Muscle of arm (tissue), 12 donors: ENCODE measurements around the gene PDE8B. TPM values are rescaled to one million over a fixed set of nuclear protein-coding genes. Genes with fewer than 3 reads are reported as not detected.

Source experiments
- DNase-seq: peaks from one replicate; pipeline ENCODE4 v3.0.0-alpha.2; 2013
- polyA plus RNA-seq, 12 donors: library from polyadenylated mRNA; unstranded; fragments of 120-200 nt; gene quantifications; one replicate each; pipeline ENCODE4 v1.2.1, GENCODE V29; 2013; ENCODE audit not compliant: insufficient read length in 12 of 12

PDE8B gene
- polyA plus RNA-seq, 12 donors, result 2.0 to 30.1 (median 3.8) TPM; not detected in 1

DNA sequence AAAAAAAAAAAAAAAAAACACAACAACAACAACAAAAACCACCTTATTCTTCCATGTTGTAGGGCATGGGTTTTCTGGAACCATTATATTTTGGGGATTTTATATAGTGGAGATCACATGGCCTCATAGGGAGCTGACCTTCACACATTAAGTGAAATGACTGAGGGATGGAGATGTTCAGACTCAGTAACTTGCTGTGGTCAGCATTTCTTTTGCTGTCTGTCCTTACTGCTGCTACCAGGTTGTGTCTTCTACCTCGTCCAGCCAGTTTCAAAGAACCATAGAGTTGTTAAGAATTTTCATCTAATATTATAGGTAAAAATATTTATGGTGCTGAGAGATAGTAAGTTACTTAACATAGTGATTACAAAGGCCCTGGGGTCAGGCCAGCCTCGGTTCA is 107.6 kb downstream of the PDE8B start:
- DNase-seq, result no peak

DNA sequence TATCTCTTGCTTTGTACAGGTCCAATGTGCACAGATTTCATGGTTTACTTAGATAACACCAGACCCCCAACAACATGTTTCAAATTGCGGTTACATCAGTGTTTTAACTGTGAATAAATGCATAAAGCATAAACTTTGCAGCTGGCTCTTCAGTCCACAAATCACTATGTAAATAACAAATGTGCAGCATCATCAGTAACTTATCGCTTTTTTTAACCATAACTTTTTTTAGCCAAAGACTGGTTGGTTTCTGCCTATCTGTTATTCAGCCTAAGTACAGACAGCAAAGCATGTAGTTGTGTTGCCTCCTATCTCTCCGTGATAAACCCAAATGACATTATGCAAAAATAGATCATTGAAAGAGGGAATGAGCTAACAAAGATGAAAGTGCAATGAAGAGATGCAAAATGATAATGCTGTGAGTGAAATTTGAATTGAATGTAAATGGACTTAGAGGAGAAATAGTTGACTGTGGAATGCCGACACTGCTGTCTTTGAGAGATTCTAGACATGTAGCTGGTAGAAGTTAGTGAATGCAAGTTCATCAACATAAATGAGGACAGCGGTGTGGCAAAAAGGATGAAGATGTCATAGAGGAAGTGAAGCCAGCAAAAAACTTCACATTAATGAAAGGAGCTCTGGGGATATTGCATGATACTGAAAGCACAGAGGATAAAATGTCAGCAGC is 108.8 kb downstream of the PDE8B start:
- DNase-seq, result no peak

DNA sequence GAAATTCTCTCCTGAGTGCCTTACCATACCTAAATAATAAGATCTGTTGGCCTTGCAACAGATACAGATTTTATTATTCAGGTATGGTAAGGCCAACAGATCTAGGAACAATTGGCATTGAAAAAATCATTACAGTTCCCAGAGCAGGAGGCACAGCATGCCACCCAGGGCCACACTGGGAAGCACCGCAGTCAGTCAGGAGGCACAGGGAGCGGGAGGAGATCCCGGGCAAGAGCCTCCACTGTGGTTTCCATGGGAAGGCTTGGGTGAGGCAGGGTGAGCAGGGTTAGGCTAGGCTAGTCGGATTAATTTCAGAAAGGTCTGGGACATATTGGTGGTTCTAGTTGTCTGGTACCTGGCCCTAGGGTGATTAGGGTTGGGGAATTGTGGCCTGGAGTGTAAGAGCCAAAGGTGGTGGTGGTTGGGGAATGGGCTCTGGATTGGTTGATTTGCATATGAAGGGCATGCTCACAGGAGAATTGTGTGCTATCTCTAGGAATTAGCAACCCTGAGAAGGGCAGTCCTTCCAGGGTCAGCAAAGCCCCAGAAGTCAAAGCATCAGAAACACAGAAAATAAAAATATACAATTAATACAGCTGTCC is 111.4 kb downstream of the PDE8B start:
- DNase-seq, result no peak

DNA sequence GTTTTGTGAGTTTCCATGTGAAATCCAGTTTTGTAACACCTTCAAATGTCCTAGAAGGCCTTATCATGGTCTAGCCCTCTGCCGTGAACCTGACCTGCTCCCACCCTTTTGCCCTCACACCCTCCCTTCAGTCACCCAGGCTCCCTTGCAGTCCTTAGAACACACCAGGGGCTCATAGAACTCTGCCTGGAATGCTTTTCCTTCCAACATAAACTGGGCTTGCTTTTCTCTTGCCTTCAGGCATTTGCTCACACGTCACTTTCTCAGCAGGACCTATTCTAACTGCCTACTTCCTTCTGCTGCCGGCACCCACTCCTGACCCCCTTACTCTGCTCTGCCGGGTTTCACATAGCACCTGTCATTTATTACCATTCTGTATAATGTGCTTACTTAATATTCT is 111.9 kb downstream of the PDE8B start:
- no peak for DNase-seq

DNA sequence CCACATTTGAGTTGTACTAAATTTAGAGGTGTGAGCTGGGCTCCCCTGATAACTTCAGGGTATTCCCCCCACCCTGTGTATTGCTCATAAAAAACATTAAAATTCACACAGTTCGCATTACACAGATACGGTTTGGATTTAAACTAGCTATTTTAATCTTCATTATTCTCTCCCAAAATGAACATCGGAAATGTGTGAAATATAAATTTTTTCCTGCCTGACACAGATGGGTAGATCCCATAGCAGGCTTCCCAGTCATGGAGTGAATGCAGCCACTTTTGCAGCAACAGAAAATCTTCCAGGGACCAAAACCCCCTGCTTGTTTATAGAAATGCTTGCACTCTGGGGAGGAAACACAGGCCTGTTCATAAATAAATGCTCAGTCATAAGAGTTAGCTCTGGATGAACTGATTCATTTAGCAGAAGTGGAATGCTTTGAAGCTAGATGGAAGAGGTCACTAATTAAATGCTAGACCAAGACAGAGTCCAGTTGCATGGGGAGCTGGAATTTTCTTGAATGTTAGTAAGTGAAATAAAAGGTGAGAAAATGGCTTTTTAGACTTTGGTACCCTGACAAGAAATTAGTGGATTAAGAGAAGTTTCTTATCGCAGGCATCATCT is 115.6 kb downstream of the PDE8B start:
- no peak for DNase-seq

DNA sequence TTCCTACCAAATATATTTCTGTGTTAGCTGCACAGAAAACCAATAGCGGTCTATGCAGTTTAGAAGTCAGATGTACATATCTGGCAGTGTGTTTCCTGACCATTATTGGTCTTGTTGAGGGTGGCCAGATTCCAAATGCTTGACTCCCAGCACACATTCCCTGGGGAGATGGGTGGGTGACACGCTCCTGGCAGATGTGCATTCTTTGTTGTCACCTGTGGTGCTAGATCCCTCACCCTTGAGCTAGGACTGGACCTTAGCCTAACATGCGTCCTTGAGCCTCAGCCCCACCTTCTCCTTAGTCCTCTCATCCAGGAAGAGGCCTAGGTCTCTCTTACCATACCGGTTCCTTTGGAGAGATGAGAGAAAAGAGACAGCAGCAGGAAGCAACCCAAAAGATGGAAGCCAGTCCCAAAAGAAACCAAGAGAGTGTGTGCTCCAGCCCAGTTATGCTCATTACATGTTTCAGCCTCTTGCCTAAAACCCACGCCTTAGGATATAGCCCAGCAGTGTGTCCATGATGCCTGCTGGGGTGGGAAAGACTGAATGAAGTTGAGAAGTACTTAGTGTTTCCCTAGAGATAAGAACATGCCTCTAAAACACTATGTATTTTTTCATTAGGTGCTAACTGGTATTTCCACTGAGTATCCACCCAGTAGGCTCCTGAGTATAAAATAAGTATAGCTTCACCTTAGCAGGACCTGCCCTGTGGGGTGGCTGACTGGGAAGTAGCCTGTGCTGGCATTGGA is 116.7 kb downstream of the PDE8B start:
- DNase-seq, result no peak

DNA sequence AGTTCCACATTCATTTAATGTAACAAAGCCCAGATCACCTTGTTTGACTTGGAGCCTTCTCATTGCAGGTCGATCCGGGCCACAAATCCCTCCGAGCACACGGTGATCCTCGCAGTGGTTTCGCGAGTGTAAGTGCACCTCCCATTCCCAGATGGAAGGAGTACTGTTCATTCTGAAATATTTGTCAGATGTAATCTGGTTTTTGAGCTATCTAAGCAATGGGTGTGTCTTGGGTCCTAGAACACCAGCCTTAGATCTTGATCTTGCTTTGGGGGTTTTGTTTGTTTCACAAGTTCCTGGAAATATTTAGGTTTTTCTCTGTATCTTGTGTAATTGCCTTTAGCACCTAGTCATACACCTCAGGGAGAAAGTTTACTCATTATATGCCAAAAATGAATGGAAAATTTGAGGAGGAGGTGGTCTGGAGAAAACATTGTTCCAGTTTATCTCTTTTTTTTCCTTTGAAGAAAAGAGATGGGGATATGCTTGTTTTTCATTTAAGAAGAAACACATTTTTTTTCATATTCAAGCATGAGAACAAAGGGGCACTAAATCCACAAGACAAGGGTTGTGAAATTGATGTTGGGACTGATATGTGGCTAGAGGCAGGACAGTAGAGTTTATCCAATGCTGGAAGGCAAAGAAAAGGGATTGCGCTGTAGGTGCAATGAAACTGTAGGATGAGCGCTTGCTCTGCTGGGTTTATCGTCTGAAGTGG is 118.6 kb downstream of the PDE8B start:
- no peak for DNase-seq

DNA sequence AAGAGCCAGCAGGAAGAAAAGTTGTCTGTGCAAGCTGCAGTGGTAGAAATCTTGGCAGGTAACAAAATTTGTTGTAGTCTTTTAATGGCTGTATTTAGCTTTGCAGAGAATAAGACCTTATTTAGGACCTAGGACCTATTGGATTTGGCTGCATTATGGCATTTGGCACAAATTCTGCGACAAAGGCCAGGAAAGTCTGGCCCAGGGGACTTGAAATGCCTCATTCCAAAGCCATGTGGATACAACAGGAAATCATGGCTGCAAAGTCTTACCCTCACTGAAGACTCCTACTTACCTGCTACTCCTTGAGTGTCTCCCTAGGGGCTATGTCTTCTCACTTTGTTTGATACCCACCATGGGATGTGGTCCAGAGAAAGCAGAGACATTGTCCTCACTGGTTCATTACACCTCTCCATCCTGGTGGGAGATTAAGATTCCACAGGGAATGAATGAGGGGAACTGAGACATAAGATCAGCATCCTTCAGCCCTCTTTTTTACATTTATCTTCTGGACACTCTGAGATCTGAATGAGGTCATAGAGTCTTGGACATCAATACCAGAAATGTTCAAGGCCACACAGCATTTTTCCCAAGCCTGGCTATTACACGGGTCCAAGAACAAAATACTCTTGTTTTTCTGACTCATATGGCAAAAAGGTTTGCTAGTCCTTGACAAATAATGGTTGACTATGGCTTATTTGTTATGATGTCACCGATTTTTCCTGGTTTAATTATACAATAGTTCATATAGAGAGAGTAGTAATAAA is 119.4 kb downstream of the PDE8B start:
- DNase-seq, result no peak

DNA sequence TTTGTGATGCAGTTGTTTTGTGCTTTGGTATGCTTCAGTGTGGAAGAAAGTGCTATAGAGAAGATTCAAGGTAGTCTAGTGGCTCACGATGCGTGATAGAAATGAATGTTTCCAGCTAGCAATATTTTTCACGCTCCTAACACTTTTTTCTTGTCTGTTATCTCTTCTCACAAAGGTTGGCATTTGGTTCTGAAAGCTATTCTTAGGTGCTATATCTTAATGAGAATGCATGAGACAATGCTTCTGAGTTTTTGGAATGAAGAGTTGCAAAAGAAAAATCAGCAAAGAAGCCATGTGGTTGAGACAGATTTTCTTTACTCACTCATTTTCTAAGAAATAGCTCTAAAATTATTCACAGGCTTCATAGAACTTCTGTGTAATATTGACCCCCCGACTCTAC is 122.6 kb downstream of the PDE8B start:
- DNase-seq, result no peak

DNA sequence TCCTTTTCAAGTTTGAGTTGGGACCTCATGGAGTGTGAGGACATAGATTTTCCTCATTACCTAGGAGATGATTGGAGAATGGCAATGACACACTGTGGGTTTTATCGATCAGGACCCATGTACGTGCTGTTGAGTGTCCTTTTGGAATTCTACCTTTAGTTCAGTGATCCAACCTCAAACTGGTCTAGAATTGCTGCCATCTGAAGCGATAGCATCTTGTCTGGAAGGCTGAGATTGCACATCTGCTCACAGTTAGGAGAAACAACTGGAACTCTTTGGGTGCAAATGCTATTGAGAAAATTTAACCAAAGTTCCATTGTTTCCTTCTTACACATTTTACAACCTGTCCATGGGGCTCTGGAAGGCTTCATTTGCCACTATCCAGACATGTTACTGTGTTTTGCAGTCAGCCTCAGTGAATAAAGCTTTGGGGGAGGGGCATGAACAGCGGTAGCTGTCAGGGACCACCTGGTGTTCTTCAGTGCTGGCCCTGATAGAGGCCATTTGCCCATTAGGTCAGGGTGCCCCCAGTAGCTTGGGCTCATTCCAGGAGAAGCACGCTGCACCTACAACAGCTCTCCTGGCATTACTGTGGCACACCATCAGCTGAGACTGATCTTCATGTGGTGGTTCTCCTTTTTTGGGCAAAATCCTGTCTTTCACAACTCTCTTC is 123.1 kb downstream of the PDE8B start:
- no peak for DNase-seq

DNA sequence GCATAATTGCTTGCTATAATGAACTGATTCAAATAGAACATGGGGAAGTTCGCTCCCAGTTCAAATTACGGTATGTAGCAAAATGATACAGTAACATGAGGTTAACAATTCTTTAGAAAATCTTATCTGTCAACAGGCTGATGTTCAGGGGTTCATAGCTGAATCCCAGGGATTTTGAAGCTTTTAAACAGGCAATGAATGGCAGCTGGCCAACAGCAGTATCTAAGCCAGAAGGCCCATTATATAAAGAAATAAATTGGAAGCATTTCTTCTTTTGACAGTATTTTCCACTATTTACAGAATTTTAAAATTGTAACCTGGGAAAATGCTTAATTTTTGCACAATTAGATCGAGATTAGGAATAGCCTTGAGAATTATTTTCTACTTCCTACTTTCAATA is 126.8 kb downstream of the PDE8B start:
- peak; percentile 15 for DNase-seq

DNA sequence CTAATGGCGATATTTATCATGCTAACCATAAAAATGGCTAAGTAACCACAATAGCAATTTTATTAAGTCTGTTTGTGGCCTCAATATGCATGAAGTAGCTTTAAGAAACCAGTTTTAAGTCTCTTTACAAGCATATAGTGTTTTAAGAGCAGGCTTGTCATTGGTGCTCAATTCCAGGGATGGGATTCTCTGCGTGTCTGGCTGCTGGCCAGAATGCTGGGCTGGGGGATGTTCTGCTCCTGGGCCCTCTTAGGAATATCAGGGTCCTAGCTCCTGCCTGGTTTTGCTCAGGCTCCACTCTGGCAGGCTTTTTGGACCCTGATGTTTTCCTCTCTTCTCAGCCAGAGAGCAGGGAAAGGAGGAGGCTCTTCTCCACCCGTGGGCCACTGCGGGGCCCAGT is 127.2 kb downstream of the PDE8B start:
- DNase-seq, result peak; percentile 49

DNA sequence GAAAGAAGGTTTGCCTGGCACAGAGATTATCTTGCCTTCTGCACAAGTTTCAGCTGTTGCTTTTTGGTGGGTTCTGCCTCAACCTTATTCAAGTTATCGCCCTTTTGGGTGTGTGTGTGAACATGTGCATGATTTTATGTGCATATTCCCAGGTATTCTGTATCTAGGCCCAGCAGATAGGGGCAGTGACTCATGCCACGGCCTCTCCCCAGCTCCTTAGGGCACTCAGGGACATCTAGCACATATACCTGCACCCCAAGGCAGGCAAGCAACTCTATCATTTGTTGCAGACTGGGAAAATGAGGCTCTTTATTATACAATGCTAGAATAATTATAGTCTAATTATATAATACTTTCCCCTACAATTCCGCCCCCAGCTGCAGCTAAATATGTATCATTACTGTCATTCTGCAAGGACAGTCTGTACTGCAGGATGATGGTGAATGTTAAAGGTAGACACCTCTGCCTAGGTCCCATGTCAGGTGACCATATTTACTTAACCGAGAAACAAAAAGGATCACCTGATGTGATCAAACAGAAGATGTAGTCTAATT is 128.9 kb downstream of the PDE8B start:
- no peak for DNase-seq

DNA sequence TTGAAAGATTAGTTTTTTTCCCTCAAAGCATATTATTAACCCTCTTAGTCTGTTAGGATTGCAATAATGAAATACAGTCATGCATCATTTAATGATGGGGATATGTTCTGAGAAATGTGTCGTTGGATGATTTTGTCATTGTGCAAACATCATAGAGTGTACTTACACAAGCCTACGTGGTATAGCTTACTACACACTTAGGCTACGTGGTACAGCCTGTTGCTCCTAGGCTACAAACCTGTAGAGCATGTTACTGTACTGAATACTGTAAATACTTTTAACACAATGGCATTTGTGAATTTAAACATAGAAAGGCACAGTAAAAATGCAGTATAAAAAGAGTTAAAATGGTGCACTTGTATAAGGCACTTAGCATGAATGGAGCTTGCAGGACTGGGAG is 132.7 kb downstream of the PDE8B start:
- DNase-seq, result no peak

DNA sequence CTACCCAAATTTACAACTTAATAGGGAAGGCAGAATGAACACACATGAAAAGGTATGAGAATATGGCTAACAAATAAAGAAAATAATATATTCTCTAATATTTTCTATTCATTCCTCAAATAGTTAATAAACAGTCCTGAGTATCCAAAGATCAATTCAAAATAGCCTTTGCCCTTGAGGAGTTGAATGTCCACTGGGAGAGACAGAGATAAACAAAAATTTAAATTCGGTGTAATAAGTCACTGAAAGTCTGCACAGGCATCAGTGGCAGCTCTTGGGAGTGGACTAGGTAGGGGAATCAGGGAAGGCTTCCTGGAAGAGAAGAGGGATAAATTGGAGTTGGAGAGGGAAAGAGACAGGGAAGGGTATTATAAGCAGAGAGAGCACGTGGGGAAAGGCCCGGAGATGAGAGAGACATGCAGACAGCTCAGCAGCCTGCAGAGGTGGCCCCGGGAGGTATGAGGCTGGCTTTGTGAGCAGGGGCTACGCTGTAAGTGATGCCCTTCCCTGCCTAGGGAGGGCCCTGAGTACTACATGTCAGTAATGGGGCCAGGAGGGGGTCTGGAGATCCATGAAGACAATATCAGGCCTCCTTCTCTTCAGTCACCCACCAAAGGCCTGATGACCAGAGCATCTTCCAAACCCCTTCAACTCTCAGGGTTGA is 137.1 kb downstream of the PDE8B start:
- no peak for DNase-seq

DNA sequence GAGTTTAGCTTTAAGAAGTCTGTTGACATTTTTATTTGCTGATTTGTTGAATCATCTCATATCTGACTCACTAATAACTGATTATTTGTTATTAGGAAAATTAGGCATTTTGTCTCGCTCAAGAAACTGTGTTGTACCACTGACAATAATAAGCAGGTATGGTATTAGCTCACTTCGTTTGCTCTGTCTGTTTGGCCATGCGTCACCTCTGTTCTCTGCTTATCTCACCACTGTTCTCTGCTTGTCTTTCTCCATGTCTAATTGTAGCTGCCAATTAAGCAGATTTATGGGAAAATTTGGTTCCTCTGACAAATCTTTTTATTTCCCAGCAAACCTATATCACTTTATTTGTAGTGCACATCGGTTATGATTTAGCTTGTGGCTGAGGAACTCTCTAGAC is 142.8 kb downstream of the PDE8B start:
- no peak for DNase-seq

DNA sequence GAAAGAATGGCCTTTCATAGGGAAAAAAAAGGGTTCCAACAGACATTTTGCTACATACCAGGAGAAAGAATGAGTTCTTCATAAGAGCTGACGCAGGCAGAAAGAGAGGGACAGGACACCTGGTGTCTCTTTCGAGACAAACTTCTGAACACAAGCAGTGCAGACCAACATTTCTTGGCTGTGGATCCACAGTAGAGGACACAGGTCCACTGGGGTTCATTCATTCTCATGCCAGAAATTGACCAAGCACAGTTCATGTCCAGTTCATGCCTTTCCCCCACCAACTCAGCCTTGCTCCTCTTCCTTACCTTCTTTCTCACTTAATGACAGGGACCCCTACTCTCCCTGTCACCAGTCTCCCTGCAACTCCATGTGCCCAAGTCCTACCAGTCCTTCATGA is 144.0 kb downstream of the PDE8B start:
- no peak for DNase-seq

DNA sequence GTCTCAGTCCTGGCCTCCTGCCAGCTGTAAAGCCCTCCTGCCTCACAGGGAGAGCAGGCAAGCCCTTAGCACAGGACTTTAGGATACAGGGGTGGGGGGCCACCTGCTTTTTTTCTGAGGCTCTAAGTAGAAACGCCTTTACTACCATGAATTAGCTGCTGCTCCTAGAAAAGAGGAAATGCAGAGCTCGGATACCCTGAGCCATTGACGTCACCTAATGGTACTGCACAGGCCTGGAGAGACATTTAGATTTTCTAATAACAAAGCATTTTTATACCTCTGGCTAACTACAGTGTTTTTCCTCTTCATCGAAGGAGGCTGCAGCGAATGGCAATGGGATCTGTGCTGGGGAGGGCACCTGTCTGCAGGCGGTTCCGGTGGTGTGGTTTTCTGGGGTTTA is 144.6 kb downstream of the PDE8B start:
- no peak for DNase-seq

DNA sequence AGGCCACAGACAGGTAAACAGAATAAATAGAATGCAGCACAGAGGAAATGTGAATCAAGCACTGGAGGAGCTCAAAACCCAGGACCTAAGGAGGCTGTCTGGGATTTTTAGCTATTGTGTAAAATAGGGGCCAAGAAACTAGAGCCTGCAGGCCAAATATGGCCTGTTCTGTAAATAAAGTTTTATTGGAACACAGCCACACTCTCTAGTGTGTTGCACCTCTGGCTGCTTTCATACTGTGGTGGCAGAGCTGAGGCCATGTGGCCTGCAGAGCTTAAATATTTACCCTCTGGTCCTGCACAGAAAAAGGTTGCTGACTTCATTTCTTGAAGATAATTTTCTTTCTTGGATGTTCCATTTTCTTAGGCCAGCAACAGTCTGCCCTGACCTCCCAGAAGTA is 145.3 kb downstream of the PDE8B start:
- DNase-seq, result no peak

DNA sequence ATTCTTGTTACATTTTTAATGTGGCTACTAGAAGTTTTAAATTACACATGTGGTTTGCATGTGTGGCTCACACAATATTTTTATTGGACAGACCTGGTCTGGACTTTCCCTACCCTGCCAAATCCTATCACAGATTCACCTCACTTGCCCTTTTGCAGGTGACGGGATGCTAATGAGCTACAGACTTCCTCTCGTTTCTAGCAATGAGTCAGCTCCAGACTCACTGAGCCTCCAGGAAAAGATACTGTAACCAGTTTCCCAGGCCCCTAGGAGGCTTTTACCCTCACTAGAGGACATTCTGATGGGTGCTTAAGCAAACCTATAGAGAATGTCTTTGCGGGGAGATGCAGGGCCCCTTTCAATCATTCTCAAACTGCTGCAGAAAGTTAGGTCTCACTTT is 146.3 kb downstream of the PDE8B start:
- DNase-seq, result no peak
